H1 (cell line): ENCODE results near the gene PAK1IP1. TPM values are rescaled to one million over a fixed set of nuclear protein-coding genes. Genes with fewer than 3 reads are reported as not detected.
A peak's percentile ranks its signal among the peaks of the same experiment; 100 is the strongest.

Source experiments
- CTCF ChIA-PET: fragments of 300-600 bp; sonication (Branson Sonifier 250); formaldehyde crosslinking; loops from one replicate; lab custom pipeline; 2021; ENCODE audit not compliant: partially characterized antibody; lab: Charles Lee
- POLR2A ChIA-PET: fragments of 300-600 bp; sonication (Branson Sonifier 250); formaldehyde crosslinking; loops from one replicate; lab custom pipeline; 2021; ENCODE audit warnings: inconsistent platforms; ENCODE audit not compliant: partially characterized antibody; lab: Charles Lee
- DNase-seq, 2 experiments: peaks; one replicate each; pipeline versions ENCODE4 v3.0.0 to v3.0.0-alpha.2; 2010 to 2022; ENCODE audit warnings: low spot score in 2 of 2, low read depth in 1 of 2, mixed read lengths in 1 of 2
- FAIRE-seq: peaks from 2 replicates; lab custom pipeline; 2011; peaks lifted over from hg19 to GRCh38; lab: Jason Lieb, UNC
- H2AFZ ChIP-seq: 2 replicates; pipeline ENCODE4 v1.8.1; 2012; ENCODE audit warnings: low read length, inconsistent platforms
- H2AK5ac ChIP-seq: 2 replicates; pipeline ENCODE4 v1.6.1; 2013; ENCODE audit warnings: low read depth, low read length
- H2BK120ac ChIP-seq: replicated peaks from 2 replicates; pipeline ENCODE3; 2013; ENCODE audit warnings: low read depth, low read length, inconsistent platforms
- H2BK12ac ChIP-seq: 2 replicates; pipeline ENCODE4 v1.6.1; 2013; ENCODE audit warnings: low read depth, low read length
- H2BK15ac ChIP-seq: 2 replicates; pipeline ENCODE4 v1.6.1; 2013; ENCODE audit warnings: low read length
- H2BK20ac ChIP-seq: 2 replicates; pipeline ENCODE4 v1.6.1; 2013; ENCODE audit warnings: low read length
- H2BK5ac ChIP-seq: 2 replicates; pipeline ENCODE4 v1.6.1; 2013; ENCODE audit warnings: low read depth, low read length
- H3K14ac ChIP-seq: 2 replicates; pipeline ENCODE4 v1.6.1; 2013; ENCODE audit warnings: inconsistent platforms; ENCODE audit not compliant: insufficient read length
- H3K18ac ChIP-seq: 2 replicates; pipeline ENCODE4 v1.6.1; 2013; ENCODE audit warnings: low read length; ENCODE audit errors: extremely low read depth
- H3K23ac ChIP-seq: 2 replicates; pipeline ENCODE4 v1.6.1; 2013; ENCODE audit warnings: inconsistent platforms; ENCODE audit not compliant: insufficient read length
- H3K23me2 ChIP-seq: 2 replicates; pipeline ENCODE4 v1.6.1; 2013; ENCODE audit warnings: low read depth, low read length
- H3K27ac ChIP-seq: 2 replicates; pipeline ENCODE4 v1.6.1; 2011; ENCODE audit warnings: low read depth, low read length, inconsistent platforms
- H3K27me3 ChIP-seq, 4 experiments: replicated peaks in 1 of 4; 1 replicate in 1 of 4; 2 replicates in 3 of 4; pipeline versions ENCODE4 v1.6.1 to v1.8.1; 2011 to 2013; ENCODE audit warnings: low read length in 3 of 4, mild to moderate bottlenecking in 3 of 4, inconsistent platforms in 2 of 4, mixed read lengths in 2 of 4, moderate library complexity in 1 of 4; ENCODE audit not compliant: control insufficient read depth in 3 of 4, insufficient read depth in 3 of 4; ENCODE audit errors: extremely low read depth in 1 of 4
- H3K36me3 ChIP-seq, 4 experiments: 2 replicates each; pipeline versions ENCODE4 v1.6.1 to v1.8.1; 2011 to 2013; ENCODE audit warnings: mild to moderate bottlenecking in 4 of 4, low read length in 3 of 4, moderate library complexity in 2 of 4, control low read depth in 1 of 4, inconsistent platforms in 1 of 4; ENCODE audit not compliant: insufficient read depth in 4 of 4, control insufficient read depth in 2 of 4
- H3K4ac ChIP-seq: replicated peaks from 2 replicates; pipeline ENCODE3; 2013; ENCODE audit warnings: low read length, low read depth, mixed read lengths, inconsistent platforms; ENCODE audit not compliant: insufficient read length
- H3K4me1 ChIP-seq, 4 experiments: replicated peaks in 1 of 4; 1 replicate in 1 of 4; 2 replicates in 3 of 4; pipeline versions ENCODE4 v1.6.1 to v1.8.1; 2011 to 2013; ENCODE audit warnings: low read length in 3 of 4, inconsistent platforms in 2 of 4, mixed read lengths in 1 of 4; ENCODE audit not compliant: insufficient read depth in 4 of 4, control insufficient read depth in 3 of 4
- H3K4me2 ChIP-seq, 2 experiments: 2 replicates each; pipeline versions ENCODE4 v1.6.1 to v1.8.1; 2011 to 2013; ENCODE audit warnings: low read depth in 2 of 2, low read length in 2 of 2, control low read depth in 1 of 2, inconsistent platforms in 1 of 2, mild to moderate bottlenecking in 1 of 2; ENCODE audit not compliant: insufficient read depth in 1 of 2
- H3K4me3 ChIP-seq, 4 experiments: fragments of 200-600, 300-600 bp in 1 of 4; sonication (generic), shearing (Covaris generic), sonication (Bioruptor Twin) in 1 of 4; 2 replicates each; pipeline versions ENCODE4 v1.5.1 to v1.8.1; 2011 to 2016; ENCODE audit warnings: low read length in 4 of 4, low read depth in 3 of 4, control low read depth in 2 of 4, inconsistent platforms in 2 of 4, mild to moderate bottlenecking in 2 of 4, mixed read lengths in 1 of 4, moderate library complexity in 1 of 4; ENCODE audit not compliant: insufficient read depth in 2 of 4; ENCODE audit errors: extremely low read depth in 1 of 4
- H3K56ac ChIP-seq: replicated peaks from 2 replicates; pipeline ENCODE3; 2013; ENCODE audit warnings: low read depth, mild to moderate bottlenecking, mixed read lengths, low read length, inconsistent platforms; ENCODE audit not compliant: insufficient read length
- H3K79me1 ChIP-seq: 2 replicates; pipeline ENCODE4 v1.6.1; 2013; ENCODE audit warnings: low read depth, low read length, control low read depth
- H3K79me2 ChIP-seq, 2 experiments: 2 replicates each; pipeline versions ENCODE4 v1.6.1 to v1.8.1; 2012 to 2013; ENCODE audit warnings: low read length in 2 of 2, mild to moderate bottlenecking in 2 of 2, inconsistent platforms in 1 of 2; ENCODE audit not compliant: insufficient read depth in 2 of 2, control insufficient read depth in 1 of 2
- H3K9ac ChIP-seq, 4 experiments: replicated peaks in 1 of 4; 1 replicate in 1 of 4; 2 replicates in 3 of 4; pipeline versions ENCODE4 v1.6.1 to v1.8.1; 2011 to 2013; ENCODE audit warnings: low read depth in 3 of 4, low read length in 3 of 4, control low read depth in 2 of 4, mild to moderate bottlenecking in 2 of 4, moderate library complexity in 2 of 4, inconsistent platforms in 1 of 4; ENCODE audit errors: extremely low read depth in 1 of 4
- H3K9me3 ChIP-seq, 2 experiments: 2 replicates each; pipeline versions ENCODE4 v1.6.1 to v1.8.1; 2012 to 2013; ENCODE audit warnings: mild to moderate bottlenecking in 2 of 2, moderate library complexity in 2 of 2, control low read depth in 1 of 2, inconsistent platforms in 1 of 2, low read depth in 1 of 2, low read length in 1 of 2, mixed read lengths in 1 of 2; ENCODE audit not compliant: insufficient read depth in 2 of 2
- H4K20me1 ChIP-seq, 2 experiments: replicated peaks in 1 of 2; 2 replicates each; pipeline versions ENCODE3 to v1.8.1; 2011 to 2013; ENCODE audit warnings: inconsistent platforms in 2 of 2, low read length in 2 of 2, mild to moderate bottlenecking in 1 of 2; ENCODE audit not compliant: insufficient read depth in 2 of 2, control insufficient read depth in 1 of 2
- H4K5ac ChIP-seq: 2 replicates; pipeline ENCODE4 v1.6.1; 2013; ENCODE audit warnings: low read length, low read depth, mixed read lengths, inconsistent platforms; ENCODE audit not compliant: insufficient read length
- H4K8ac ChIP-seq: 2 replicates; pipeline ENCODE4 v1.8.0; 2013; ENCODE audit warnings: mild to moderate bottlenecking, moderate library complexity, low read length, inconsistent platforms; ENCODE audit not compliant: insufficient read depth; ENCODE audit errors: extremely low read depth
- H4K91ac ChIP-seq: replicated peaks from 2 replicates; pipeline ENCODE3; 2013; ENCODE audit warnings: low read length, mixed read lengths, inconsistent platforms; ENCODE audit not compliant: insufficient read length
- EP300 ChIP-seq, 2 experiments: IDR thresholded peaks; 1 replicate in 1 of 2; 2 replicates in 1 of 2; pipeline ENCODE4 v1.6.1; 2011 to 2012; ENCODE audit warnings: low read depth in 2 of 2, low read length in 2 of 2, mild to moderate bottlenecking in 2 of 2, borderline replicate concordance in 1 of 2, inconsistent platforms in 1 of 2, moderate library complexity in 1 of 2
- SAP30 ChIP-seq: fragments of 300-600 bp; sonication (generic); IDR thresholded peaks from 2 replicates; pipeline ENCODE4 v1.7.1; 2012; ENCODE audit warnings: low read length, moderate library complexity, mild to moderate bottlenecking, inconsistent platforms; ENCODE audit not compliant: insufficient read depth, insufficient replicate concordance
- WGBS, 2 experiments: shearing (Covaris generic) in 1 of 2; methylation state at CpG; one replicate each; pipeline versions ENCODE4 v1.1.6 to v1.1.7; 2013 to 2015; ENCODE audit warnings: low lambda C conversion rate in 2 of 2, mixed read lengths in 2 of 2, inconsistent platforms in 1 of 2, low coverage in 1 of 2, missing lambda C conversion rate in 1 of 2; ENCODE audit not compliant: insufficient replicate concordance in 2 of 2, insufficient coverage in 1 of 2, insufficient read length in 1 of 2; ENCODE audit errors: extremely low coverage in 1 of 2, missing lambda C conversion rate in 1 of 2; 5-methylcytosine and 5-hydroxymethylcytosine counted together
- polyA plus RNA-seq, 7 experiments: library from polyadenylated mRNA; depleted of rRNA in 3 of 7; stranded (reverse) in 5 of 7; unstranded in 2 of 7; fragments of >200 nt in 5 of 7; fragments of 200-250 nt in 2 of 7; gene quantifications; 1 replicate in 5 of 7; 2 replicates in 1 of 7; 4 replicates in 1 of 7; pipeline versions ENCODE4 v1.2.1 to v1.2.3, GENCODE V29; 2011 to 2013; ENCODE audit warnings: missing spikeins in 2 of 7, mixed read lengths in 2 of 7
- total RNA-seq: library from RNA; stranded (reverse); fragmentation: NEBNext Ultra II Directional; extraction: Animal tissue kit (Norgen Biotek cat#: 25700); gene quantifications from 2 replicates; pipeline ENCODE4 v1.2.1, GENCODE V29; 2021

PAK1IP1 gene
- total and polyA plus RNA-seq, 2 of the 8 experiments (the other 6 are each of a cell fraction or from before 2014, with no cell fraction given) = 19.7 to 43.6 TPM

DNA sequence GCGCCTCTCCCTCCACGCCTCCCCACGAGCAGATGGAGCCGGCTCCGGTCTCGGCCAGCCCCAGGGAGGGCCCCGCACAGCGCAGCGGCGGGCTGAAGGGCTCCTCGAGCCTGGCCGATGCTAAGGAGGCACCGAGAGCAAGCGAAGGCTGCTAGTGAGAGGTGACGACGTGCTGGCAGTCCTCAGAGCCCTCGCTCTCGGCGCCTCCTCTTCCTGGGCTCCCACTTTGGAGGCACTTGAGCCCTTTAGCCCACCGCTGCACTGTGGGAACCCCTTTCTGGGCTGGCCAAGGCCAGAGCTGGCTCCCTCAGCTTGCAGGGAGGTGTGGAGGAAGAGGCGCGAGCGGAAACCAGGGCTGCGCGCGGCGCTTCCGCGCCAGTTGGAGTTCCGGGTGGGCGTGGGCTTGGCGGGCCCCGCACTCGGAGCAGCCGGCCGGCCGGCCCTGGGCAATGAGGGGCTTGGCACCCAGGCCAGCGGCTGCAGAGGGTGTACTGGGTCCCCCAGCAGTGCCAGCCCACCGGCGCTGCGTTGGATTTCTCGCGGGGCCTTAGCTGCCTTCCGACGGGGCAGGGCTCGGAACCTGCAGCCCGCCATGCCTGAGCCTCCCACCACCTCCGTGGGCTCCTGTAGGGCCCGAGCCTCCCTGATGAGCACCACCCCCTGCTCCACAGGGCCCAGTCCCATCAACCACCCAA is 25.6 kb downstream of the PAK1IP1 start:
- Histone ChIP-seq H3K4me1 (peaks cover 0 to 12% (median 4%) of the 10 kb centered on the region in 4 experiments; a peak in 3 of 7 replicates), H4K5ac (no peak overlapping the region), H2BK12ac (no peak overlapping the region), H3K4me3 (no peak overlapping the region), H3K79me1 (0 out of 2 replicates have a peak, but pooled peaks cover 6% of the 10 kb centered on the region), H4K91ac (no peak overlapping the region), H2AK5ac (no peak overlapping the region), H3K23ac (no peak overlapping the region), H4K20me1 (no peaks in the 10 kb centered on the region), H3K18ac (peak overlapping the region; percentile 7; the same call in 1 of the 2 replicates), H3K56ac (no peak overlapping the region), H3K79me2 (peaks cover 8 to 18% of the 10 kb centered on the region in 2 experiments; a peak in 3 of 4 replicates), H3K9ac (no peak overlapping the region), H3K36me3 (peaks cover 0 to 8% (median 0%) of the 10 kb centered on the region in 4 experiments; a peak in 2 of 8 replicates), H3K9me3 (peaks cover 0 to 9% of the 10 kb centered on the region in 2 experiments; a peak in 3 of 4 replicates), H2BK15ac (no peak overlapping the region), H3K4ac (no peak overlapping the region), H2BK20ac (no peak overlapping the region), H3K23me2 (peaks cover 4% of the 10 kb centered on the region; the same call in 1 of the 2 replicates), H2BK5ac (peak overlapping the region; percentile 60; the same call in 1 of the 2 replicates), H3K27me3 (no peaks in the 10 kb centered on the region), H3K27ac (no peak overlapping the region), H2AFZ (no peak overlapping the region), H3K14ac (no peak overlapping the region), H3K4me2 (no peak overlapping the region), H2BK120ac (no peak overlapping the region), H4K8ac (no peak overlapping the region; the same call in 1 of the 2 replicates)
- ChIA-PET CTCF (interaction anchor here (1.2 to 2.3 kb wide), 6 partner anchors 12 to 210 kb away, joined by 3 to 6 read pairs (median 4); partner anchors contain the start of genes C6orf52, PAK1IP1 and TMEM14B), POLR2A (interaction anchor here (0.9 to 6.9 kb wide), 7 partner anchors 10 to 138 kb away, joined by 3 to 39 read pairs (median 4); partner anchors contain the start of genes PAK1IP1 and TMEM14B)
- DNase-seq = no peak
- FAIRE-seq = no peak
- WGBS, 2 experiments = 98% methylated on average over 47 of the region's 49 CpGs; no CpG with 5 or more reads in 1 of the 2 experiments
- TF ChIP-seq SAP30 (no peak), EP300 (IDR thresholded peaks at IDR 0.05; ENCODE audit: borderline replicate concordance in 1 of 2, low read depth in 2 of 2, low read length in 2 of 2) (no peak)
